ENCODE measurements around the gene ITGA5. TPM values are rescaled to one million over a fixed set of nuclear protein-coding genes. Genes with fewer than 3 reads are reported as not detected.

ITGA5 gene
- total RNA-seq, 1 donor from 2014 or later, result 567 TPM

DNA sequence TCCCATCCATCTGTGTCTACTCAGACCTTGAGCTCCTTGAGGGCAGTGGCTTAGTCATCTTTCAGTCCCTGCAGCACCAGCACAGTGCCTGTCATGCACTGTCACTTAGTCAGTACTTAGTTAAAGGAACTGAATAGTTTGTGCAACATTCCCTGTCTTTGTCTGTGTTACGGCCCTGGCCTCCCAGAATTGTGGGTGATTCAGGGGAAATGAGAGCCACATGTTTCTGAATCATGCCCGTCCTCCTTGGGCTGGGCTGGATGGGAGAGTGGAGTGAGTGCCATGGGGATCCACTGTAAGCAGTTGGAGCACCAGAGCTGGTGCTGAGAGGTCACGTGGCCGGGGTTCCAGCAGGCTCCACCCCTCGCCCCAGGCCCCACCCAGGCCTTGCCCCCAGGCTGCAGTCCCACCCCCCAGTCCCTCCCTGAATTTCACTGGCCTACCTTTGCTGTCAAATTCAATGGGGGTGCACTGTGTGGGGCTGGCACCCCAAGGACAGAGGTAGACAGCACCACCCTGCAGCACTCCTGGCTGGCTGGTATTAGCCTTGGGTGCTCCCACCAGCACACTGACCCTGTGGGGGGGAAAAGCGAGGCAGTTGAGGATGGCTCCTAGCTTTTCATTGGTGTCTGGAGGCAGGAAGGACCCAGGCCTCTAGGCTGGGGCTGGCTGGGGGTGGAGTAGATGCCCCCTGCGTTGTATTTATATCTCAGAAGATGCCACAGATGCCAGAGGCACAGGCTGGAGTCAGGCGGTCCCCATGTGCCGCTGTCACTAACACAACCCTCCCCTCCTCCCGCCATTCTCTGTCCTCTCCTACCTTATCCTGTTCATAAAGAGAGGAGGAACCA lies 7.5 kb downstream of the ITGA5 start:
- peak; percentile 89 for DNase-seq

- DNase-seq, result no peak
These were observed 9.8 kb downstream of the ITGA5 start for GRCh38 chr12:54409267-54409666.

DNA sequence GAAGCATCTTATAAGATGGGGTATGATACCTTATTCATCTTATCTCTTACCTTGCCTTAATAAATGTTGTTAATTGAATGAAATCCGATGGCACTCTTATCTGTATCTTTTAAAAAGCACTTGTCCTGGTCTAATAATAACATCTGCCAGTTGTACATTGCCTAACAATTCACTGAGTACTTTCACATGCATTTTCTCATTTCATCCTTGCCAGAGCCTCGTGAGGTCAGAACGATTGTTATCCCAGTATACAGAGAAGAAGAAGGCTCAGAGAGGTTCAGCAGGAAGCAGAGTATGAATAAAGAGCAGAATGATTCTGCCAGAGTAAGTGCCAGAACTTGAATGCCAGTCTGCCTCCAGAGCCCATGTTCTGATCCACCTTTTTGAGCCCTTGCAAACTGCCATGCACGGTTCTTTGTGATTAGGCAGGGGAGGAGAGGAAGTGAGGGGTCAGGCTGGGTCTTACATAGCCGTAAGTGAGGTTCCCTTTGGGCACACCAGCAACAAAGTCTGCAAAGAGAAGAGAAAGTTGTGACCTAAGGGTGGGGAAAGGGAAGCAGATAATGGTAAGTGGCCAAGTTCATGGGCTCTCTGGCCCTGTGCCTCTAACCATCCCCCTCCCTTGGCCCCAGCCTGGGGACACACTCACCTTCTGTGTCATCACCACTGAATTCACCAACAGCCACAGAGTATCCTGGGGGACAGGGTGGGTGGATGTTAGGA lies 11.7 kb downstream of the ITGA5 start:
- DNase-seq, result no peak

DNA sequence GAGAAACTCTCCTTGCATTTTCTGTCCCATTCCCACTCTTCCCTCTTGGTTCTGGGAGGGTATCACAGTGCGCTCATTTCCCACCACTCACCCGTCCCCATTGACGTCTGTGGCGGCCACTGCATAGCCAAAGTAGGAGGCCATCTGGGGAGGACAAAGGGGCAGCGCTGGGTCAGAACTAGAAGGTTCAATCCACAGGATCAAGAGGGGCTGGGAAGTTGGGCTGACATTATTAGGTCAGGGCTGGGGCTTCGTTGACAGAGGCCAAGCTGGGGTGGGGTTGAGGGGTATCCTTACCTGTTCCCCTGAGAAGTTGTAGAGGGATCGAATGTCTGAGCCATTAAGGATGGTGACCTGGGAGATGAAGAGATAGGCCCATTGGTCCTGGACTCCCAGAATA lies 13.5 kb downstream of the ITGA5 start:
- no peak for DNase-seq

GRCh38 chr12:54405106-54405505 lies 14.0 kb downstream of the ITGA5 start:
- no peak for DNase-seq

DNA sequence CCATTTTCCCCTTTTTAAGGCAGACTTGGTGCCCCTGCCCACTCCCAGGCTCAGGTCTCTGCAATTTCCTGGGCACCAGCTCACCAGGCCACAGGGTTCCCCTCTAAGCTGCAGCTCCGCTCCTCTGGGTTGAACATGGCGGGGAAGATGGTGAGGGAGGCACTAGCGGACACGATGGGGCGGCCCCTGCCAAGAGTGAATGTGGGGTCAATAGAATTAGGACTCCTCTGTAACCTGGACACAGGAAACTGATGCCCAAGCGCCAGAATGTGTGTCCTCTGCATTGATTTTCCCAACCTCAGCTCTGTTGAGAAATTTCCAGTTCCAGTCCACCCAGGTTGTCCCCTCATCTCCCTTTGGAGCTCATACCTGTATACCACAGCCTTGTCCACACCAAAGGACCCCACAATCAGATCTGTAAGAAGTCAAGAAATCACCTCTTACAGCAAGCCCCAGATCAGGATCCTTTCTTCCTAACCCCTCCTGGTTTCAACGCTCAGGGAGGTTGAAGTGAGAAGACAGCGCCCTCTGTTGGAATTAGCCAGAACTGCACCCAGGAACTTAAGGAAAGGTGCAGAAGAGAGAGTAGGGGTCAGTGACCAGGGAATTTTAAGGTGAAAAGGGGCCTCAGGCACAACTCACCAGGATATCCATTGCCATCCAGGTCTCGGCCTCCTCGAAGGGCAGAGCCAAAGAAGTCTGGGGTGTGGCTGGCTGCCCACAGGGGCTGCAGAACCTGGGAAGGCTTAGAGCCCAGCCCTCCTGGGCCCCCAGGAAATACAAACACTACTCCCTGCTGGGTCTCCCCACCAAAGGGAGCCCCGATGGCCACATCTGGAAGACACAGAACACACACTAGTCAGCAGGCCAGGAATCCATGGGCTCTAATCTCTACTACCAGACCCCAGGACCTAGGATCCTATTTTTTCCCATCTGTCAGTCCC lies 14.7 kb downstream of the ITGA5 start:
- peak; percentile 84 for DNase-seq

GRCh38 chr12:54401119-54401518 lies 17.9 kb downstream of the ITGA5 start:
- no peak for DNase-seq

DNA sequence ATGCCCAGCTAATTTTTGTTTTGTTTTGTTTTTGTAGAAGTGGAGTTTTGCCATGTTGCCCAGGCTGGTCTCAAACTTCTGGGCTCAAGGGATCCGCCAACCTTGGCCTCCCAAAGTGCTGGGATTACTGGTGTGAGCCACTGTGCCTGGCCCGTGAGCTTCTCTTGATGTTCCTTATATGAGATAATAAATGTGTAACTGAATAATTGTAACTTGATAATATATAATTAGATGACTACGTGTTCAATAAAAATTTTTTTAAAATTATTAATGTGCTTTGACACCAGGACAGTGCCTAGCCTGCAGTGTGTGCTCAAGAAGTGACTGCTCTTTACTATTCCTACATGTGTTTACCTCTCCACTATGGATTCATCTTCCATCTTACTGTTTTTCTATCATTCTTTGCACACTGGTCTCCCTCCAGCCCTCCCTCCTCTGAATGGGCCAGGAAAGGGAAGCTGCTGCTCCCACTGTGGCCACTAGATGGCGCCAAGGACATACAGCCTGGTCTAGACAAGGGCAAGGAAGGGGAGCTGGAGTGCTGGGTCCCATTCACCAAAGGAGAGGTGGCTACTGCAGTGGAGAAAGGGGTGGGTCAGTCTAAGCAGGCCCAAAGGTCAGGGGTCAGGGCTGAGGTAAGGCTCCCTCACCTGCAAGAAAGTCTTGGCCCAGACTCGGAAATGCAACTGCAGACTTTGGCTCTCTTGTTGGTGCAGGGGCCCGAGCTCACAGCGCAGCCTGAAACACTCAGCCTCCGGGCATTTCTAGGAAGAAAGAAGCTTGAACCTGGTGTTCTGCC lies 19.9 kb downstream of the ITGA5 start:
- peak; percentile 93 for DNase-seq

GRCh38 chr12:54398218-54398617 lies 20.8 kb downstream of the ITGA5 start:
- DNase-seq, result no peak

DNA sequence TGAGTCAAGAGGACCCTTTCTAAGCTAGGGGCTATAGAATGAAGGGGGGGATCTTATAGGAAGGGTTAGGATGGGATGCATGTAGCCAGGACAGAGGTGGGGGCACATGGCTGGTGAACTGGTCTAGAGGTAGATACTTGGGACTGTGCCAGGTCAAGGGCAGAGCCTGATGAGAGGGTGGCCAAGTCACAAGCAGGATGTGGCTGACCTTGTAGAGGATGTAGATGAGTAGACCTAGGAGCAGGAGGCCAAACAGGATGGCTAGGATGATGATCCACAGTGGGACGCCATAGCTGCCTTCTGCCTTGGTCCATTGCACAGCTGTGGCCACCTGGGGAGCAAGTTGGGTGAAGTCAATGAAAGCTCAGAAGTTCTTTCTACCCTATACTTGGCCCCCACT lies 21.9 kb downstream of the ITGA5 start:
- no peak for DNase-seq

- DNase-seq, result no peak
These were observed 23.5 kb downstream of the ITGA5 start for GRCh38 chr12:54395545-54395944.

- no peak for DNase-seq
These were observed 24.1 kb downstream of the ITGA5 start for GRCh38 chr12:54394986-54395385.

DNA sequence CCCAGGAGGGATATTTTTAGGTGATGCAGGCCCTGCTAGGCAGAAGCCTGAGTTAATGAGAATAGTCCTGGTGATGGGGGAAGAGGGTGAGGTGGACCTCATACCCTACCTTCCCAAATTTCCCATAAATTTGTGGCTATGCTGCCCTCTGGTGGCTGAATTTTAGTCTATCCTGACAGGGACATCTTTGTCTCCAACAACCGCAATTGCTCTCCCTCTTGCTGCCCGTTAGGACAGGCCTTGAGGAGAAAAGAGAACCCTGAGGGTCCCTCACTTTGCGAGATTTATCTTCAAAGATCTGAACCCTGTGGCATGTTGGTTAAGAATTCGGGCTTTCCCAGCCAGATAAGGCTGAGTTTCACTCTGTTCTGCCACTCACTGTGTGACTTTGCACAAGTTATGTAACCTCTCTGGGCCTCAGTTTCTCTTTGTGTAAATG lies 24.8 kb downstream of the ITGA5 start:
- peak; percentile 65 for DNase-seq

GRCh38 chr12:54393743-54394142 lies 25.3 kb downstream of the ITGA5 start:
- DNase-seq, result no peak

GRCh38 chr12:54393207-54393609 lies 25.9 kb downstream of the ITGA5 start:
- no peak for DNase-seq

GRCh38 chr12:54392485-54393206 lies 26.4 kb downstream of the ITGA5 start:
- no peak for DNase-seq

- DNase-seq, result no peak
These were observed 28.2 kb downstream of the ITGA5 start for GRCh38 chr12:54390668-54391551.

GRCh38 chr12:54390176-54390667 lies 28.8 kb downstream of the ITGA5 start:
- no peak for DNase-seq

DNA sequence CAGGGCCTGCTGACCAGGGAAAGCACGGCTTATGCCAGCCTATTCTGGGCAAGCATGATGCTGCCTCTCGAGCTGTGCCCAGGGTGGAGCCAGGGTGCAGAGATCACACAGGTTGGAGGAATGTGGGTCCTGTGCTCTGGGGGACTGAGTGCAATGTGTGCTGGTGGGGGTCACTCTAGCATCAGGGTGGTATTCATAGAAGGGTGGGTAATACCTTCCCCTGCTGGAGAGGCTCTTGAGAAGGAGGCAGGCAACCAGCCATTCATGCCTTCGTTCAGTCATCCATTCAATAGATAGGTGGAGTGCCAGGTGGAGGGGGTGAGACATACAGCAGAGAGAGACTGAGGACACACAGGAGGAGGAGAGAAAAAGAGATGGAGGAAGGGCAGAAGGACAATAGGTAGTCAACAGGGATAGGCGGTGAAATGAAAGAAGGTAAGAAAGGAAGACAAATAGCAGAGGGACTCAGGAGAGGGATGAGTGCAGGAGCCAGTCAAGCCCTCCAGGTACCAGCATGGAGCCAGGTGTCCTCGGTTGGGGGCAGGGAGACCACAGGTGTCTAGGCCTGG lies 29.4 kb downstream of the ITGA5 start:
- DNase-seq, result no peak

GRCh38 chr12:54389134-54389508 lies 29.9 kb downstream of the ITGA5 start:
- no peak for DNase-seq

Data from dermis blood vessel endothelial cell (primary cell).